Measurements from ENCODE around the gene TRAM2.

Gene TRAM2

DNA sequence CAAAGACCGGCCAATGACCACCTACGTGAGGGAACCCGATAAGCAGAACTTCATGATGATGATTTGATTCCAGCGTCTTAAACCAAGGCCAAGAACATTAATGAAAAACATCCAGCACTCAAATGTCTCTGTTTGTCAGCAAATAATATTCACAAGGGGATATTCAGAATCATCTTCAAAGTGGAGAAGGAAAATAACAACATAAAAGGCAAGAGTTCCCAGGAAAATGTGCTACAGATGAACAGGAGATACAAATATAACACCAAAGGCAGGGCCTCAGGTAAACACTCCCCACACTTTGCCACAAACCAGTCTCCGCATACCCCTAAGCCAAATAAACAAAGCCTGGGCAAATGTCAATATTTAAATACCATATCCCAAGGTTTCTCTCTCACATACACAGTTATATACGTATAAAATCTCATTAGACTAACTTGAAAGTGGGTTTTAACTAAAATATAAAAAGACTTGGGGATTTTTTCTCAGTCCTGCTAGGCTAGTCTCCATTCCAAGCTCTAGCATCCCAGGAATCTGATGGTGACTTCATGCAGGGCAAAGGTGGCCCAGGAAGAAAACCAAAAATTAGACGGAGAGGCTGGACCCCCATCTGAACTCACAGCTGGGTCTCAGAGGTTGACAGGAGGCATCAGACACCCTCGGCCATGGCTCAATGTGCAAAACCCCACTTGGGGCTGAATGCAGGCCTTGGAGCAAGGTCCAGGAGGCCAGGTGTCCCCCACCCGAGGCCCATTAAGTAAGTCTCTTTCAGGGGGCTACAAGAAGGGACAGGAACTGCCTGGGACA, 32.1 kb downstream of the TRAM2 start:
- no peak for DNase-seq

DNA sequence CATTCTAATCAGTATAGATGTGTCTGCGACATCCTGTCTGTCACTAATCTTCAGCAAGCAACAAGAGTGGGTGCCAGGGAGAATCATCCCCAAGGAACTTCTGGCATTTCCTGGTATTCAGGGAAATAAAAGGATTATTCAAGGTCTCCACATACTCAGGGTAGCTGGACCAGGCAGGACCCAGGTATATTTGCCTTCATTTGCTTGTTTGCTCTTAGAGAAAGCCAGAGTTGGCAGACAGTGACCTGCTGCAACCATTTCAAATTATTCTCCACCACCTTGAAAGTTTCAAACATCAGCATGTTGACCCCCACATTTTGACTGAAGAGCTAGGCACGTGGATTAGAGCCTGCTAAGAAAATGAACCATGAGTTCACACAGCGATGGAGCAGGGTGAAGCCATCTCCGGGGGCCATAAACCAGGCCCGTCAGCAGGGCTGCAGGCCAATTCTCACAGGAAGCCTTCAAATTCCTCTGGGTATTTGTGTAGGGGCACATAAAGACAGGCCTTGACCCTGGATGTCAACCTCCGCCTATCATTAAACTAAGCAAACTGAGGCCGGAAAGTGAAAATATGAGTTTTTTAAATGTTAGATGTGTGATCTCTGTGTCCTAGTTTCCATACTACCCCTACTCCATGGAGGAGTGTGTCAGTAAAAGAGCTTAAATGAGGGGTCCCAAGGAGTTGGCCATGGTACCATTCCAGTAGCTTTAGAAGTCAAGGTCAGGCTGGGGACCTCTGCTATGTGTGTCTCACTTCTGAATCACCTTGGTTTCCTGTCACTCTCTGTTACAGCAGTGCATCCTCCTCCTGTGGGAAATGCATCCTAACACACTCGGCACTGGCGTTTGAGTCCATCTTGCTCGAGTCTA, 32.9 kb downstream of the TRAM2 start:
- no peak for DNase-seq

GRCh38 chr6:52543262-52543661, 33.6 kb downstream of the TRAM2 start:
- DNase-seq, result no peak

- no peak for DNase-seq
Measured at GRCh38 chr6:52541135-52541534, 35.7 kb downstream of the TRAM2 start.

GRCh38 chr6:52540286-52540902, 36.5 kb downstream of the TRAM2 start:
- no peak for DNase-seq

GRCh38 chr6:52539607-52540006, 37.3 kb downstream of the TRAM2 start:
- DNase-seq, result no peak

DNA sequence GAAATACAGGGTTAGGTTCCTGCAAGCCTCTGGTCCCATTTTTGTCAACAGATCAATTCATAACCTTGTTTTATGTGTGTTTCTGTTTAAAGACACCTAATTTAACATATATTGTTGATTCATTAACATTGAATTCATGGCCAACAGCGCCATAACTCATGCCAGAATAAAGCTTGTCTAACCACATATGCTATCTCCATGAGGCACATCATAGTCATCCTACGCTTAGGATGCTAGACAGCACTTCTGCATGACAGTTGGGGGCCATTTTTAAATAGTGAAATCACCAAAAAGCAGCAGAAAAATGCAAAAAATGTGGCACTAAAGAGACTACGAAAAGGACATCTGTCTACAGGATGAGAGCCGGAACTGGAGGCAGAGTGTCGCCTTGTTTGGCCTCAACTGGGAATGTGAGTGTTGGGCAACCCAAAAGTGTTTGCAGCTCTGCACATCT, 37.9 kb downstream of the TRAM2 start:
- no peak for DNase-seq

DNA sequence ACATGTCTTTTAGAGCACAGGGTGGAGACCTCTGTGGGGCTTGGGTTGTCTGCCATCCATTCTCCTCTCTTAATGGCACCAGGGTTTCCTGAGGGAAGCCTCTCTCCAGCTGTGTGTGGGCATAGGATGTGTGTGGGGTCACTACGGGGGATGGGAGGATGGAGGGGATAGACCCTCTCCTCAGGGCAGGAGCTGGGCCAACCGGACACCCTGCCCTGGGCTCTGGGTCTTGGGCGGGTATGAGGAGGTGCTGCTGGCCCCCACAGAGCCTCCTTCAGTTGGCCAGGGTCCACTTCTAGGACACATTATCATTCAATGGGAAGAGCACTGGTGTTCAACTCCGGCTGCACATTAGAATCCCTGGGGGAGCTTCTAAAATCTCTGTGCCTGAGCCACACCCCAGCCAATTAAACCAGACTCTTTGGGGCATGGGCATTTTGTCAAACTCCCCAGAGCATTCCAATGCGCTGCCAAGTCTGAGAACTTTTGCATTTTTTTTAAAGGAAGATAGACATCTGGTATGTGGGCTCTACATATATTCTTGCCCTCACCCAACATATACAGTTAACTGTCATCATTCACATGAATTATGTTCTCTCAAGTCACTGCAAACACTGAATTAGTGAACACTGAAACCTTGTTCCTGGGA, 38.5 kb downstream of the TRAM2 start:
- DNase-seq, result no peak

DNA sequence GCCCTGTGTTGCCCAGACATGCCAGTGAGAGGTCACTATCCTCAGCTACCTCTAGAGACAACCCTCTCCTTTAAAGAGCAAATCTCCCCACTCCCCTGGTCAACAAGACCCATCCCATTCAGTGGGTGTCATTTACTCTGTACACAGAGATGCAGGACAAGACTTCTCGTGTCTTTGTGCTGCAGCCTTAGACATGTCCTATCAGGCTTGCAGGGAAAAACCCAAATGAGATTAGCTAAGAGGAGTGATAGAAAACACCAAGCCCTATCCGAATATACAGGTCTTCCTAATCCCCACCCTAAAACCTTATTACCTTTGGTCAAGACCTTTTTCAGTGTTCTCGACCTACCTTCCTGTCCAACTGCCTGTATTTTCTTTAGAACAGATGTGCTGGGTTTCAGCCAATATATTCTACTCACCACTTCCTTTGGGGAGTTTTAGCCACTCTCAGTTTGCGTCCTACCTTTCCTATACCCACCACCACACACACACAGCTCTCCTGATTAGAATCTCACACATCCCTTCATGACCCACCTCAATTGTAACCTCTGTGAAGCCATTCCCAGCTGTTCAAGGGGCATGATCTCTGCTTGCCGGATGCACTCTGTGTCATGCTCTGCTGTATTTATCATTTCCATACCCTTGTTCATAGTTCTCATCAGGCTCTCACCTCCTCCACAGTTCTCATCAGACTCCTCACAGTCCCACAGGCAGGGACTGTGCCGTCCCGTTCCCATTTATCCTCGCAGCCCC, 39.7 kb downstream of the TRAM2 start:
- no peak for DNase-seq

DNA sequence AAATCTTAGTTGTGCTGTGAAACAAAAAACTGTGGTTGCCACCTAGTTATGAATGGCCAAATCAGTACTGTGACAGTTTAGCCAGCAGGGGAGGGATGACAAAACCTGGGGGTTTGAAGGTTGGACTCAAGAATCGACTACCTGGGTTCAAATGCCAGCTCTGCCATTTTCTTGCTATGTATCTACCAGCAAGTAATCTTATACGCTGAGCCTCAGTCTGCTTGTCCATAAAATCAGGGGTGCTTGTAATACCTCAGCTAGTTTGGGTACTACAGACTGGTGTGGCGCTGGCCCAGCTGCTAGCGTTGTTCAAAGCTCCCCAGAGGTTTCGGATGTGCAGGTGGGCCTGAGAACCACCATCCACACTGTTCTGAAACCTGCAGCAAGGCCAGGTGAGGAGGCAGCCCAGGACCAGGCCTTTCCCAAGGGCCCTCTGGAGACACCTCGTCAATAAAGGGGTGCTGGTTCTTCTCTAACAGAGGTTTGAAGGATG, 40.4 kb downstream of the TRAM2 start:
- no peak for DNase-seq

GRCh38 chr6:52535711-52536423, 41.0 kb downstream of the TRAM2 start:
- DNase-seq, result no peak

DNA sequence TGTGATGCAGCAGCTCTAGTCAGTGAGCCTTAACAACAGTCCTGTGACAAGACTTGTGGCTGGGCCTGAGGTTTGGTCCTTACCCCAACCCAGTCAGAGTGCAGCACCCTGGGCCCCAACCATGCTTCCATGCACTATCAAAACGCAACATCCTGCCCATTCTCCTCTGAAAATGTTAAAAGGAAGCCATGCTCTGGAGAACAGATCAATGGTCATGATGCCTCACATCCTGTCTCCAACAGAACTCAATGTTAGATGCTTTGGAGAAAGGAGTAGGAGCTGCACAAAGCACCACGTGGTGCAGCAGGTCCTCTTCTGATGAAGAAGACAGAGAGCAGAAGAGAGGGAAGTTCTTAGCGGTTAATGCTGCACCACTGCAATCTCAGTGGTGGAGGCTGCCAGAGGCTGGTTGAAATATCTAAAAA, 41.9 kb downstream of the TRAM2 start:
- DNase-seq, result no peak

- DNase-seq, result no peak
Measured at GRCh38 chr6:52534363-52534762, 42.5 kb downstream of the TRAM2 start.

DNA sequence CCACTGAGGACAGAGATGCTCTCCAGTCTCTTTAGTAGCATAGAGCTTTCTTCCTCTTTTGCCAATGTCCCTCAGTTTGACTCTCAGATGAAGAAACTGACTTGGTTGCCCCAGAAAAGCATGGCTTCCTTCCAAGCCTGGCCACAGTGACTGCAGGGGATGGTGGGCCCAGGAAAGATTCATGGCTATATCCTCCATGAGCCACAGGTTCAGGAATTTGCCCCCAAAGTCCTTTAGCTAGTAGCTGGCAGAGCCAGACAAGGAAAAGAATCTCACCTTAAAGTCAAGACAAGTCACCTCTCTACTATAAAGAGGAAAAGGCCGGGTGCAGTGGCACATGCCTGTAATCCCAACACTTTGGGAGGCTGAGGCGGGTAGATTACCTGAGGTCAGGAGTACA, 43.4 kb downstream of the TRAM2 start:
- DNase-seq, result no peak

GRCh38 chr6:52532457-52532856, 44.4 kb downstream of the TRAM2 start:
- DNase-seq, result no peak

GRCh38 chr6:52531834-52532233, 45.0 kb downstream of the TRAM2 start:
- DNase-seq, result no peak

DNA sequence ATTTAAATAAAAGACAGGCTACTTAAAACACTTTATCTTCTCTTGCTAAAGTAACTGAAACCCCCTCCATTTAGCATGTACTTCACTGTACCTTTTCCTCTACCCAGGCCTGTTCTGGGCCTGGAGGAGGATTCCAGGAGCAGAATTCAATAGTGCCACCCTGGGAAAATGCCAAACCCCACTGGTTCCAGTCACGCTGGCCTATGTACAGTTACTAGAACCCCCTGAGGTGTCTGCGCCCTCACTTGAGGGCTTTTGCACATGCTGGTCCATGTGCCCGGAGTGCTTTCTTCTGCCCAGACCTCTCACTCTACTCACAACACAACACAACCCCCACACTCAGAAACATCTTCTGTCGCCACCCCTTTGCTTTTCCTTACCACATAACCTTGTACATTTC, 45.5 kb downstream of the TRAM2 start:
- DNase-seq, result no peak

DNA sequence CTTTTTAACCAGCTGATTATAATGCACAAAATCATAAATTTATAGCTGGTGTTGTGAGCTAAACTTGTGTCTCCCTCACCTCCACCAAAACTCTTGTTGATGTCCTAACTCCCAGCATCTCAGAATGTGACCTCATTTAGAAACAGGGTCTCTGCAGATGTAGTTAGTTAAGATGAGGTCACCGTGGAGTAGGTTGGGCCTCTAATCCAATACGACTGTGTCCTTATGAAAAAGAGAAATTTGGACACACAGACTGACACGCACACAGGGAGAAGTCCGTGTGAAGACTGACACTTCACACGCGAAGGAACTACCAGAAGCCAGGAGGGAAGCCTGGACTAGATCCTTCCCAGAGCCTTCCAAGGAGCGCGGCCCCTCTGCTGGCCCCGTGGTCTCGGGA, 46.5 kb downstream of the TRAM2 start:
- no peak for DNase-seq

GRCh38 chr6:52529311-52529710, 47.5 kb downstream of the TRAM2 start:
- no peak for DNase-seq

DNA sequence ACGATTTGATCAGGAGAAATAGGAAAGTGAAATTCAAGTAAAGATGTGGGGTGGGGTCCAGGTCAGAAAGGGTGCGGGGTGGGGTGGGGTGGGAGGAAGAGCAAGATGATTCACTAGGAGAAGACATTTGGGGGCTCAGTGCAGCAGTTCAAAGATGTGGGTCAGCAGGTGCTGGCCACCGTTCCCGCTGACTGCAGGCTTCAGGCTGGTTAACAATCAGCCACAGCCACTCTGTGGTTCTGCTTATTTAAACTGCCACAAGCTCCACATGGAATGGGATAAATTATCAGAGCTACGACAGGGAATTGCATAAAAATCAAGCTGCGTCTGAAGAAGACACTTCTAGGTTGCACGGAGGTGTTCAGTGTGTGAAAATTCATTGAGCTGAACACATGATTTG, 49.4 kb downstream of the TRAM2 start:
- no peak for DNase-seq

- DNase-seq, result no peak
Measured at GRCh38 chr6:52526634-52527033, 50.2 kb downstream of the TRAM2 start.
